22Rv1 (cell line): Measurements from ENCODE around the gene GEMIN8.

Source experiments
- H3K27ac ChIP-seq: fragments of 450-650 bp; 2 replicates; pipeline ENCODE4 v1.5.1; 2017
- ZFX ChIP-seq: fragments of 450-650 bp; IDR thresholded peaks from 2 replicates; pipeline ENCODE4 v1.6.1; 2017; ENCODE audit warnings: antibody characterized with exemption, borderline replicate concordance
- TF ChIP-seq, protein P1 (sequence below): fragments of 450-650 bp; IDR thresholded peaks from 2 replicates; pipeline ENCODE4 v1.5.1; 2017; ENCODE audit warnings: mild to moderate bottlenecking

The GEMIN8 gene

DNA sequence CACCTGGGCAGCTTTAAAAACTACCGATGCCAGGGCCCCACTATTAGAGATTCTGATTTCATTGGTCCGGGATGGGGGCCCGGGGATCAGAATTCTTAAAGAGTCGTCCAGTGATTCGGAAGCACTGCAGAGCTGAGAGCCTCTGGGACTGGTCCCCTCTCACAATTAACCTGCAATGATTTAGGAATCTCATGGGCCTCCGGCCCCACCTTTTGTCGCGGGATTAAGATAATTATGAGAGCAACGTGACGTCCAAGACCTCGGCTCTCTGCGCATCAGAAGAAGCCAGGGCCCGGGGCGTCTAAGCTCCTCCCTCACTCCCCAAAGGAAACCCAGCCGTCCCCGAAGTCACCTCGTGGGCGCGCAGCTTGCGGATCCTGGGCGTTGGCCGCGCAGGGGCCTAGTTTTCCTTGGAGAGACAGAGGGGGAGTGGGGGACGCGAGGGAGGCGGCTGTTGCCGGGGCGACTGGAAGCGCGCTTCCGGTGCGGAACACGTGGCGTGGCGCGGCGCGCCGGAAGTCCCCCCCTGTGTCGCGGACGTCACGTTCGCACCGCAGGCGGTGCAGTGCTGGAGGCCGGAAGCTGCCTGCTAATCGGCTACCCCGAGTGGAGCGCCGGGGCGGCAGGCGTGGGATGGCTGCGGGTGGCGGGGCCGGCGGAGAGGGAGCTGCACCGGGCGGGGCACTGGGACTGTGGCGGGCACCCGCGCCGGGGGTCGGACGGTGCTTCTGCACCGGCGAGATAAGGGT, at the start of gene GEMIN8:
TSS of gene GEMIN8 (minus strand) at position 468 of the 749 bp plus-strand sequence. CDS start 8,414 bp downstream, outside the sequence.
- H3K27ac ChIP-seq = peak within 1 kb of the TSS; percentile 64
- TF ChIP-seq, protein P1, sequence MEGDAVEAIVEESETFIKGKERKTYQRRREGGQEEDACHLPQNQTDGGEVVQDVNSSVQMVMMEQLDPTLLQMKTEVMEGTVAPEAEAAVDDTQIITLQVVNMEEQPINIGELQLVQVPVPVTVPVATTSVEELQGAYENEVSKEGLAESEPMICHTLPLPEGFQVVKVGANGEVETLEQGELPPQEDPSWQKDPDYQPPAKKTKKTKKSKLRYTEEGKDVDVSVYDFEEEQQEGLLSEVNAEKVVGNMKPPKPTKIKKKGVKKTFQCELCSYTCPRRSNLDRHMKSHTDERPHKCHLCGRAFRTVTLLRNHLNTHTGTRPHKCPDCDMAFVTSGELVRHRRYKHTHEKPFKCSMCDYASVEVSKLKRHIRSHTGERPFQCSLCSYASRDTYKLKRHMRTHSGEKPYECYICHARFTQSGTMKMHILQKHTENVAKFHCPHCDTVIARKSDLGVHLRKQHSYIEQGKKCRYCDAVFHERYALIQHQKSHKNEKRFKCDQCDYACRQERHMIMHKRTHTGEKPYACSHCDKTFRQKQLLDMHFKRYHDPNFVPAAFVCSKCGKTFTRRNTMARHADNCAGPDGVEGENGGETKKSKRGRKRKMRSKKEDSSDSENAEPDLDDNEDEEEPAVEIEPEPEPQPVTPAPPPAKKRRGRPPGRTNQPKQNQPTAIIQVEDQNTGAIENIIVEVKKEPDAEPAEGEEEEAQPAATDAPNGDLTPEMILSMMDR = no peak
- TF ChIP-seq ZFX = no peak

DNA sequence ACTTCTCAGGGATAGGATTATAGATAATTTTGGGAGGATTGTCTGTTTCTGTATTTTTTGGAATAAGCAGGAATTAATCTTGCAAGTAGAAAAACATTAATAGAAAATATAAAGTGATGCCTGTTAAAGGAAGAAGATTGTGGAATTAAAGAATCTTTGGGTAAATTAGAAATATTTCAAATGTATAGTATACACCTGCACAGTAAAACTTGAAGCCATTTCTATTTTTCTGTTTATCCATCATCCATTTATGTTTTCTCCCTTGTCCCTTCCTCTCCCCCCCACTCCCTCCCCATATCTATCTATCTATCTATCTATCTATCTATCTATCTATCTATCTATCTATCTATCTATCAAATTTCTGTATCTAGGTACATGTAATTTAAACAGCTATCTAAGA, 46.9 kb upstream of the GEMIN8 start:
- TF ChIP-seq ZFX = no peak
- TF ChIP-seq, protein P1 = no peak

DNA sequence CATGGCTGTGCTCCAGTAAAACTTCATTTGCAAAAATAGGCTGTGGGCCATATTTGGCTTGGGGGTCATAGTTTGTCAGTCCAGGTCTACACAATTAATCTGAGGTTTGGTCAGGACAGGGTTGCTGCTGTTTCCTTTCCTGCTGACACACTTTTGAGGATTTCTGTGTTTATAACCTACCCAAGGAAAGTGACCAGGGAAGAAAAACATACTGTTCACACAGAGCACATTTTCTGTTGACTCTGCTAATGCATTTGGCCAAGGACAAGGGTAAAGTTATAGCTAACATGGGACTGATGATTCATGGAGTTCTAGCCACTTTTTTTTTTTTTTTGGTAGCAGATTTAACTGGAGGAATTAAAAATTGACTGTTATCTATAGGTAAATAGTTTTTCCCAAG, 43.9 kb upstream of the GEMIN8 start:
- H3K27ac ChIP-seq = no peak overlapping the region
- TF ChIP-seq, protein P1 = no peak
- no peak for TF ChIP-seq ZFX

More for the DNA sequence above, 46.9 kb upstream of the GEMIN8 start:
- H3K27ac ChIP-seq = no peak overlapping the region

GRCh38 chrX:14073071-14073470, 43.4 kb upstream of the GEMIN8 start:
- H3K27ac ChIP-seq = no peak overlapping the region
- no peak for TF ChIP-seq ZFX

- no peak overlapping the region for H3K27ac ChIP-seq
- TF ChIP-seq ZFX = no peak
- TF ChIP-seq, protein P1 = no peak
Observed at GRCh38 chrX:14065800-14066199, 36.1 kb upstream of the GEMIN8 start.

GRCh38 chrX:14064626-14065432, 35.1 kb upstream of the GEMIN8 start:
- no peak overlapping the region for H3K27ac ChIP-seq
- TF ChIP-seq, protein P1 = no peak
- TF ChIP-seq ZFX = no peak

- no peak overlapping the region for H3K27ac ChIP-seq
- TF ChIP-seq, protein P1 = no peak
- TF ChIP-seq ZFX = no peak
Observed at GRCh38 chrX:14062524-14062923, 32.8 kb upstream of the GEMIN8 start.
